HepG2 (cell line): ENCODE measurements around the gene ATG13. TPM values are rescaled to one million over a fixed set of nuclear protein-coding genes. Genes with fewer than 3 reads are reported as not detected.

ENCODE experiments used
- ATAC-seq: fragments of 200-7000 bp; cut with Tn5 transposase; 3 replicates; pipeline ENCODE4 v1.9.1; 2020; ENCODE audit warnings: mild to moderate bottlenecking, moderate library complexity
- BruUV-seq: library from RNA; stranded (reverse); fragments of 400-500 nt; replicated peaks from 2 replicates; lab custom pipeline; 2021; lab: Mats Ljungman, UMichigan
- CTCF ChIA-PET: fragments of 300-600 bp; formaldehyde crosslinking; extraction: SDS; loops from one replicate; lab custom pipeline; 2021; ENCODE audit warnings: low total read pairs, inconsistent platforms, low intra/inter-chr PET ratio; lab: Yijun Ruan, JAX
- POLR2A ChIA-PET: fragments of 350-600 bp; sonication (Branson Sonifier 250); formaldehyde crosslinking; loops from one replicate; lab custom pipeline; 2020; ENCODE audit warnings: antibody characterized with exemption, inconsistent platforms; lab: Yijun Ruan, JAX
- DNase-seq: peaks from one replicate; pipeline ENCODE4 v3.0.0-alpha.2; 2015; ENCODE audit warnings: low spot score
- FAIRE-seq: peaks from 3 replicates; lab custom pipeline; 2011; peaks lifted over from hg19 to GRCh38; lab: Jason Lieb, UNC
- H2AFZ ChIP-seq: one replicate; pipeline ENCODE4 v1.6.1; 2011; ENCODE audit warnings: low read length, inconsistent platforms
- H3K27ac ChIP-seq: fragments of 300-600 bp; 3 replicates; pipeline ENCODE4 v1.8.0; 2011; ENCODE audit warnings: mixed run types, mild to moderate bottlenecking, mixed read lengths, low read length, inconsistent platforms; ENCODE audit not compliant: insufficient read depth; ENCODE audit errors: extremely low read length
- H3K27me3 ChIP-seq, 2 experiments: fragments of 200-600 bp in 1 of 2; 2 replicates in 1 of 2; 3 replicates in 1 of 2; pipeline versions ENCODE4 v1.6.0 to v1.8.0; 2011; ENCODE audit warnings: low read length in 2 of 2, mild to moderate bottlenecking in 2 of 2, moderate library complexity in 2 of 2, inconsistent platforms in 1 of 2; ENCODE audit not compliant: insufficient read depth in 2 of 2, control insufficient read depth in 1 of 2
- H3K36me3 ChIP-seq, 2 experiments: fragments of 200-600 bp in 1 of 2; replicated peaks in 1 of 2; 2 replicates in 1 of 2; 3 replicates in 1 of 2; pipeline versions ENCODE4 v1.5.1 to v1.8.0; 2011; ENCODE audit warnings: low read length in 2 of 2, inconsistent platforms in 1 of 2; ENCODE audit not compliant: insufficient read depth in 2 of 2, control insufficient read depth in 1 of 2
- H3K4me1 ChIP-seq: 2 replicates; pipeline ENCODE4 v1.5.1; 2012; ENCODE audit warnings: low read length, inconsistent platforms; ENCODE audit not compliant: insufficient read depth
- H3K4me2 ChIP-seq: 2 replicates; pipeline ENCODE4 v1.6.0; 2011; ENCODE audit warnings: low read depth, low read length, inconsistent platforms
- H3K4me3 ChIP-seq, 3 experiments: fragments of 200-600 bp in 1 of 3; sonication (generic), shearing (Covaris generic) in 1 of 3; replicated peaks in 1 of 3; 2 replicates each; pipeline ENCODE4 v1.5.1; 2011 to 2016; ENCODE audit warnings: low read length in 3 of 3, inconsistent platforms in 2 of 3, low read depth in 2 of 3, mild to moderate bottlenecking in 2 of 3, control low read depth in 1 of 3, mixed read lengths in 1 of 3; ENCODE audit not compliant: insufficient read depth in 1 of 3
- H3K79me2 ChIP-seq: one replicate; pipeline ENCODE4 v1.6.1; 2011; ENCODE audit warnings: low read length, inconsistent platforms; ENCODE audit not compliant: insufficient read depth
- H3K9ac ChIP-seq: 2 replicates; pipeline ENCODE4 v1.6.0; 2011; ENCODE audit warnings: mild to moderate bottlenecking, low read depth, low read length, inconsistent platforms; ENCODE audit not compliant: insufficient read depth
- H3K9me3 ChIP-seq: 2 replicates; pipeline ENCODE4 v1.5.1; 2012; ENCODE audit warnings: mild to moderate bottlenecking, low read length
- H4K20me1 ChIP-seq: 2 replicates; pipeline ENCODE4 v1.6.0; 2011; ENCODE audit warnings: inconsistent platforms, mild to moderate bottlenecking, low read length, moderate library complexity; ENCODE audit not compliant: insufficient read depth
- LCORL ChIP-seq, 2 experiments: fragments of 450-650 bp in 1 of 2; sonication (generic) in 1 of 2; formaldehyde crosslinking in 1 of 2; IDR thresholded peaks; 2 replicates each; pipeline versions ENCODE4 v1.5.0 to v1.6.1; 2017 to 2020; ENCODE audit warnings: antibody characterized with exemption in 1 of 2, missing genetic modification reagents in 1 of 2
- MYC ChIP-seq: sonication (generic); formaldehyde crosslinking; IDR thresholded peaks from 2 replicates; pipeline ENCODE4 v1.9.0; 2021; ENCODE audit warnings: missing genetic modification reagents, borderline replicate concordance
- SMC3 ChIP-seq: IDR thresholded peaks from 2 replicates; pipeline ENCODE4 v1.6.1; 2011; ENCODE audit warnings: low read length, improper control_type of control experiment
- TOPORS ChIP-seq: sonication (generic); formaldehyde crosslinking; IDR thresholded peaks from 2 replicates; pipeline ENCODE4 v1.8.0; 2023; ENCODE audit warnings: mild to moderate bottlenecking, missing genetic modification reagents
- ZKSCAN1 ChIP-seq: fragments of 150-350 bp; IDR thresholded peaks from 2 replicates; pipeline ENCODE4 v1.6.1; 2014; ENCODE audit warnings: low read length
- ZNF7 ChIP-seq: IDR thresholded peaks from 2 replicates; pipeline ENCODE4 v1.6.1; 2016; ENCODE audit warnings: missing biosample characterization, missing genetic modification reagents
- WGBS: methylation state at CpG from one replicate; pipeline ENCODE4 v1.1.6; 2017; ENCODE audit warnings: low lambda C conversion rate; 5-methylcytosine and 5-hydroxymethylcytosine counted together
- in situ Hi-C: cut with HindIII; loops from 2 replicates; pipeline ENCODE4 v1.10.0; 2017; ENCODE audit warnings: low pct_unique_long_range_greater_than_20kb; ENCODE audit not compliant: extremely low pct_ligation_motif_present
- intact Hi-C: fragments of 100-400 bp; cut with micrococcal nuclease; formaldehyde crosslinking; loops from one replicate; pipeline ENCODE4 v1.10.0; 2022; ENCODE audit not compliant: unreplicated experiment
- polyA plus RNA-seq, 8 experiments: library from polyadenylated mRNA; depleted of rRNA in 3 of 8; stranded (reverse) in 7 of 8; unstranded in 1 of 8; fragments of >200 nt; fragmentation: Illumina TruSeq in 4 of 8; extraction: Trizol in 4 of 8; gene quantifications; 2 replicates each; pipeline versions ENCODE4 v1.2.1 to v1.2.3, GENCODE V29; 2011 to 2016; ENCODE audit warnings: low read depth in 4 of 8, missing spikeins in 1 of 8, mixed read lengths in 1 of 8; ENCODE audit not compliant: insufficient read depth in 1 of 8
- total RNA-seq, 5 experiments: library from RNA; depleted of rRNA; stranded (reverse); fragments of >200 nt; fragmentation: Illumina TruSeq; extraction: Trizol; gene quantifications; 2 replicates each; pipeline ENCODE4 v1.2.3, GENCODE V29; 2016; ENCODE audit warnings: low read depth in 1 of 5
- TF ChIP-seq, protein P1 (sequence below): sonication (generic); formaldehyde crosslinking; IDR thresholded peaks from 2 replicates; pipeline ENCODE4 v1.5.1; 2020; ENCODE audit warnings: mild to moderate bottlenecking, missing genetic modification reagents, moderate library complexity
- TF ChIP-seq, protein P2 (sequence below): IDR thresholded peaks from 2 replicates; pipeline ENCODE4 v1.4.0; 2020; ENCODE audit warnings: mild to moderate bottlenecking, missing genetic modification reagents
- TF ChIP-seq, protein P3 (sequence below): sonication (generic); formaldehyde crosslinking; IDR thresholded peaks from 2 replicates; pipeline ENCODE4 v1.5.0; 2020; ENCODE audit warnings: mild to moderate bottlenecking, missing genetic modification reagents

Gene ATG13
- total and polyA plus RNA-seq, 2 of the 13 experiments (the other 11 are each of a cell fraction or from before 2014, with no cell fraction given), result 55.0 to 77.3 TPM

DNA sequence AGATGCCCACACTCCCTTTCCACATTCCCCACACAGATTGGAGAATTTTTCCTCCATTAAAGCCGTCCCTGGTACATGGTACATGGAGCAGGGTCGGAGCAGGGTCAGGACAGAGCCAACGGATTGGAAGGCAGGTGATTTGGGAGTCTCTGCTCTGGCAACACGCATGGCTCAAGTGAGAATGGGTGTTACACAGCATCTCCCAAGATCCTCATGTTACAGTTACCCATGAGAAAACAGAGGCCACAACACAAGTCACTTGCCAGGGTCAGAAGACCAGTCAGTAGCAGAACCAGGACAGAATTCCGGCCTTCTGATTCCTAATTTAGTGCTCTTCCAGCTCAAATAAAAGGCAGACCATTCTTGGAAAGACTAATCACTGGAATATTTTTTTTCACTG lies 94.0 kb downstream of the ATG13 start:
- Histone ChIP-seq H4K20me1 (no peaks in the 10 kb centered on the region), H3K27me3 (no peaks in the 10 kb centered on the region), H3K36me3 (0 out of 5 replicates have a peak, but pooled peaks cover 0 to 10% of the 10 kb centered on the region in 2 experiments), H3K9ac (no peak overlapping the region), H3K4me2 (no peak overlapping the region), H2AFZ (no peak overlapping the region), H3K79me2 (no peaks in the 10 kb centered on the region), H3K4me3 (no peak overlapping the region), H3K9me3 (no peaks in the 10 kb centered on the region), H3K27ac (no peak overlapping the region), H3K4me1 (peaks cover 51% of the 10 kb centered on the region)
- POLR2A ChIA-PET, result interaction anchor here (1.5 kb wide), 1 partner anchor 11 kb away, joined by 6 read pairs; the partner anchor contains the start of genes ARHGAP1 and ZNF408
- no peak for TF ChIP-seq SMC3
- no peak for TF ChIP-seq TOPORS (CRISPR knock-in tag)
- TF ChIP-seq, protein P1, sequence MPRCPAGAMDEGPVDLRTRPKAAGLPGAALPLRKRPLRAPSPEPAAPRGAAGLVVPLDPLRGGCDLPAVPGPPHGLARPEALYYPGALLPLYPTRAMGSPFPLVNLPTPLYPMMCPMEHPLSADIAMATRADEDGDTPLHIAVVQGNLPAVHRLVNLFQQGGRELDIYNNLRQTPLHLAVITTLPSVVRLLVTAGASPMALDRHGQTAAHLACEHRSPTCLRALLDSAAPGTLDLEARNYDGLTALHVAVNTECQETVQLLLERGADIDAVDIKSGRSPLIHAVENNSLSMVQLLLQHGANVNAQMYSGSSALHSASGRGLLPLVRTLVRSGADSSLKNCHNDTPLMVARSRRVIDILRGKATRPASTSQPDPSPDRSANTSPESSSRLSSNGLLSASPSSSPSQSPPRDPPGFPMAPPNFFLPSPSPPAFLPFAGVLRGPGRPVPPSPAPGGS (CRISPR knock-in tag), result no peak
- no peak for TF ChIP-seq ZNF7 (CRISPR knock-in tag)
- no peak for TF ChIP-seq ZKSCAN1
- no peak for DNase-seq
- FAIRE-seq, result no peak
- in situ Hi-C loops, result no loop called here
- WGBS, result 91% methylated on average over 4 of the region's 5 CpGs
- CTCF ChIA-PET, result no interaction called here
- ATAC-seq, result no peak; the same call in 2 of the 3 replicates
- intact Hi-C loops, result no loop called here
- BruUV-seq, result no TSS peak

DNA sequence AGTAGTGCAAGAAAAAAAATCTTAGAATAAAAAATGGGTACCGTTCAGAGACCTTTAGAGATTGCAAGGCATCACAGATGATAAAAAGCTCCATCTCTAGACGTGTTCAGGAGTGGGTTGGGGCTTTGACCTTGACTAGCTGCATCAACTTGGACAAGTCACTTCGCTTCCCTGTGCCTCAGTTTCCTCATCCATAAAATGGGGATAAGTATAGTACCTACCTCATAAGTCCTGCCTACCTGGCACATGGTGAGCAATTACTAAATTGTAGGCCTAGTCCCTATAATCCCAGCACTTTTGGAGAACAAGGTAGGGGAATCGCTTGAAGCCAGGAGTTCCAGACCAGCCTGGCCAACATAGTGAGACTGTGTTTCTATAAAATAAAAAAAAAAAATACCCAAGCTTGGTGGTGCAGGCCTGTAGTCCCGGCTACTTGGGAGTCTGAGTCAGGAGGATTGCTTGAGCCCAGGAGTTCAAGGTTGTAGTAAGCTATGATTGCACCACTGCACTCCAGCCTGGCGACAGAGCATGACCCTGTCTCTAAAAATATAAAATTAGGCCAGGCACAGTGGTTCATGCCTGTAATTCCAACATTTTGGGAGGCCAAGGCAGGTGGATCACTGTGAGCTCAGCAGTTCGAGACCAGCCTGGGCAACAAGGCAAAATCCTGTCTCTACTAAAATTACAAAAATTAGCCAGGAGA lies 95.7 kb downstream of the ATG13 start:
- no peak overlapping the region for H3K4me3 ChIP-seq
- ChIA-PET CTCF (no interaction called here), POLR2A (interaction anchor here (0.9 to 12.3 kb wide), 2 partner anchors 11 to 16 kb away, joined by 3 to 272 read pairs; partner anchors contain the start of genes ARHGAP1 and ZNF408)
- intact Hi-C loops (no loop called here), in situ Hi-C loops (no loop called here)
- H3K9ac ChIP-seq, result no peak overlapping the region
- H4K20me1 ChIP-seq, result no peaks in the 10 kb centered on the region
- no peak overlapping the region for H3K4me2 ChIP-seq
- H2AFZ ChIP-seq, result no peak overlapping the region
- H3K79me2 ChIP-seq, result no peaks in the 10 kb centered on the region
- DNase-seq (no peak), FAIRE-seq (peak; percentile 26), ATAC-seq (no peak; the same call in 2 of the 3 replicates)
- H3K4me1 ChIP-seq, result peaks cover 54% of the 10 kb centered on the region
- no peaks in the 10 kb centered on the region for H3K27me3 ChIP-seq
- H3K36me3 ChIP-seq, result no peaks in the 10 kb centered on the region
- H3K9me3 ChIP-seq, result no peaks in the 10 kb centered on the region
- H3K27ac ChIP-seq, result peak overlapping the region; percentile 35
- WGBS, result 84% methylated on average over 7 of the region's 7 CpGs
- BruUV-seq, result no TSS peak
- no peak for TF ChIP-seq LCORL (IDR thresholded peaks at IDR 0.05)
- TF ChIP-seq LCORL (CRISPR knock-in tag; IDR thresholded peaks at IDR 0.05), result peak; percentile 55; the same call in 1 of the 2 replicates
- TF ChIP-seq, protein P2, sequence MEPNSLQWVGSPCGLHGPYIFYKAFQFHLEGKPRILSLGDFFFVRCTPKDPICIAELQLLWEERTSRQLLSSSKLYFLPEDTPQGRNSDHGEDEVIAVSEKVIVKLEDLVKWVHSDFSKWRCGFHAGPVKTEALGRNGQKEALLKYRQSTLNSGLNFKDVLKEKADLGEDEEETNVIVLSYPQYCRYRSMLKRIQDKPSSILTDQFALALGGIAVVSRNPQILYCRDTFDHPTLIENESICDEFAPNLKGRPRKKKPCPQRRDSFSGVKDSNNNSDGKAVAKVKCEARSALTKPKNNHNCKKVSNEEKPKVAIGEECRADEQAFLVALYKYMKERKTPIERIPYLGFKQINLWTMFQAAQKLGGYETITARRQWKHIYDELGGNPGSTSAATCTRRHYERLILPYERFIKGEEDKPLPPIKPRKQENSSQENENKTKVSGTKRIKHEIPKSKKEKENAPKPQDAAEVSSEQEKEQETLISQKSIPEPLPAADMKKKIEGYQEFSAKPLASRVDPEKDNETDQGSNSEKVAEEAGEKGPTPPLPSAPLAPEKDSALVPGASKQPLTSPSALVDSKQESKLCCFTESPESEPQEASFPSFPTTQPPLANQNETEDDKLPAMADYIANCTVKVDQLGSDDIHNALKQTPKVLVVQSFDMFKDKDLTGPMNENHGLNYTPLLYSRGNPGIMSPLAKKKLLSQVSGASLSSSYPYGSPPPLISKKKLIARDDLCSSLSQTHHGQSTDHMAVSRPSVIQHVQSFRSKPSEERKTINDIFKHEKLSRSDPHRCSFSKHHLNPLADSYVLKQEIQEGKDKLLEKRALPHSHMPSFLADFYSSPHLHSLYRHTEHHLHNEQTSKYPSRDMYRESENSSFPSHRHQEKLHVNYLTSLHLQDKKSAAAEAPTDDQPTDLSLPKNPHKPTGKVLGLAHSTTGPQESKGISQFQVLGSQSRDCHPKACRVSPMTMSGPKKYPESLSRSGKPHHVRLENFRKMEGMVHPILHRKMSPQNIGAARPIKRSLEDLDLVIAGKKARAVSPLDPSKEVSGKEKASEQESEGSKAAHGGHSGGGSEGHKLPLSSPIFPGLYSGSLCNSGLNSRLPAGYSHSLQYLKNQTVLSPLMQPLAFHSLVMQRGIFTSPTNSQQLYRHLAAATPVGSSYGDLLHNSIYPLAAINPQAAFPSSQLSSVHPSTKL (CRISPR knock-in tag), result 0 out of 2 replicates have a peak, but pooled peaks have one; percentile 24
- no peak for TF ChIP-seq MYC (CRISPR knock-in tag)
- TF ChIP-seq, protein P3, sequence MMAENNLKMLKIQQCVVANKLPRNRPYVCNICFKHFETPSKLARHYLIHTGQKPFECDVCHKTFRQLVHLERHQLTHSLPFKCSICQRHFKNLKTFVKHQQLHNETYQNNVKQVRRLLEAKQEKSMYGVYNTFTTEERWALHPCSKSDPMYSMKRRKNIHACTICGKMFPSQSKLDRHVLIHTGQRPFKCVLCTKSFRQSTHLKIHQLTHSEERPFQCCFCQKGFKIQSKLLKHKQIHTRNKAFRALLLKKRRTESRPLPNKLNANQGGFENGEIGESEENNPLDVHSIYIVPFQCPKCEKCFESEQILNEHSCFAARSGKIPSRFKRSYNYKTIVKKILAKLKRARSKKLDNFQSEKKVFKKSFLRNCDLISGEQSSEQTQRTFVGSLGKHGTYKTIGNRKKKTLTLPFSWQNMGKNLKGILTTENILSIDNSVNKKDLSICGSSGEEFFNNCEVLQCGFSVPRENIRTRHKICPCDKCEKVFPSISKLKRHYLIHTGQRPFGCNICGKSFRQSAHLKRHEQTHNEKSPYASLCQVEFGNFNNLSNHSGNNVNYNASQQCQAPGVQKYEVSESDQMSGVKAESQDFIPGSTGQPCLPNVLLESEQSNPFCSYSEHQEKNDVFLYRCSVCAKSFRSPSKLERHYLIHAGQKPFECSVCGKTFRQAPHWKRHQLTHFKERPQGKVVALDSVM (CRISPR knock-in tag), result peak; percentile 89
